CD4-positive, alpha-beta T cell treated with Interleukin-15 for 1 hour (primary cell): Measurements from ENCODE around the gene CACNB2.

Experiments used
- DNase-seq: peaks from one replicate; pipeline ENCODE4 v3.0.0-alpha.2; 2020

Gene CACNB2

DNA sequence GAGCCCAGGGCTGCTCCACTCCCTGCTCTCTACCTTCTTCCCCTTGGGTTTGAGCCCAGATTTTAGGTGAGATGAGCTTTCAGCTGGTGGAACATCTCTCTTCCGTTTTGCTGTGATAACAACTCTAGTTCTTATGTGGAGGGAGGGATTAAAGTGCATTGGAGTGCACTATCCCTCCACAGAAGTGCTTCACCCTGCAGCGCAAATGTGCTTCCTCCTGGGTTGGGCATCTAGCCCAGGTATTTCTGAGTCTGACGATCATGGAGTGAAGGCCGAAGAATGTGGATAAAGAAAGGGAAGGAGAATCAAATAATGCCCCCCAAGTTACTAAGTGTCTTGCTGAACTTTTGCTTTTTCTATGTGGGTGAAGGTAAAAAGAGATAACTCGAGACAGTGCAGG lies 157.4 kb downstream of the CACNB2 start:
- no peak for DNase-seq

DNA sequence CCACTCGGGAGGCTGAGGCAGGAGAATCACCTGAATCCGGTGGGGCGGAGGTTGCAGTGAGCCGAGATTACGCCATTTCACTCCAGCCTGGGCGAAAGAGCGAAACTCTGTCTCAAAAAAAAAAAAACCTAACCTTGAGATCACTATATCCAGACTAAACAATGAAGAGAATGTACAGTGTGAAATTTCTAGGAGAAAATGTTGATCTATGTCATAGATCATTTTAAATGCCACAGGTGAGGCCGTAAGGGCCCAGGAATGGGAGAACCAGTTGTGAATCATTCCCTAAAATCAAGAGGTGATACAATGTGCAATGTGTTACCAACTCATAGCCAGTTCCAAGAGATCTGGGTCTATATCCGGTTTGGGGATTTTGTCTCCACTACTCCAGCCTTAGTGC lies 158.0 kb downstream of the CACNB2 start:
- no peak for DNase-seq

DNA sequence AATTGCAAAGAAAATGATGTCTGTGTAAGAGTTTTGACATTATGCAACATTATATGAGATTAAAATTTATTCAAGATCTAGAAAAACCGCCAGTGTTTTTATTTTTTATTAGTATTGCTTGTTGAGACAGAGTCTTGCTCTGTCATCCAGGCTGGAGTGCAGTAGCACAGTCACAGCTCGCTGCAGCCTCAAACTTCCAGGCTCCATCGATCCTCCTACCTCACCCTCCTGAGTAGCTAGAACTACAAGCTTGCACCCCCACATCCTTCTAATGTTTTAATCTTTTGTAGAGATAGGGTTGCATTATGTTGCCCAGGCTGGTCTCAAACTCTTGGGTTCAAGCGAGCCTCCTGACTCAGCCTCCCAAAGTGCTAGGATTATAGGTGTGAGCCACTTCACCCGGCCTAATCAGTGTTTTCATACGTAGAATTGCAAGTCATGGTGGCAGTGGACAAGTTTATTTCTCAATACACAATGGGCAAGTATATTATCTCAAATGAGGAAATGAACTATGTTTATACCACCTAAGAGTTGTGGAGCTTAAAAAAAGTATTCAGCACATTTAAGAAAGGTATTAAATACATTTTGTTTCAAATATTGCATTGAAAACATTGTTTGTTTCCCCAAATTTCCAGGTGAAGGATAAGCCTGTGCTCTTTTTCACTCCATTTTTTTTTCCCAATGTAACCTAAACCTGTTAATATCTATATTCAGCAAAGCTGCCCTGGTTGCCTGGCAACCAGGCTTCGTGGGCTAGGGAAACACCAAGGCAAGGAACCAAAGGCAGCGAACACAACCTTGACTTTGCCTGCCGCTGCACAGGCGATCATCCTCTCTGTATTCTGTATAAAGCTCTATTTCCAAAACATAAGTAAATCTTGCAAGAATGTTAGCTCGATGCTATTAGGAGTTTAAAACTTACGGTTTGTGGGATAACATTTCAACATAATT lies 163.9 kb downstream of the CACNB2 start:
- DNase-seq, result no peak

DNA sequence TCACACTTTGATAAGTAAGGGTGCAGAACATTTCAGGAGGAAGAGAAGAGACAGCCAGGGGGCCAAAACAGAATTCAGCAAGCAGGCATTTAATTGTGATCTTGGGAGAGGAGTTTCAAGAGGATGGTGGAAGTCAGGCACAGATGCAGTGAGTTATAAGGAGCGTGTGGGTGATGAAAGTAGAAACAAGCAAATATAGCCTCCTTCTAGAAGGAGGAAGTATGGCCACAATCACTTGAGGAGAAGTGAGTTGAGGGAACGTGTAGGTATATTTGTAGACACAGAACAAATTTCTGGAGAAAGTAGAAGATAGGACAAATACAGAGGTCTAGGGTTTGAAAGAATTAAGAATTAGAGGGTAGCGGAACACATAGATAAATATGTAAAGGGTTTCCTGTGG lies 165.8 kb downstream of the CACNB2 start:
- no peak for DNase-seq

DNA sequence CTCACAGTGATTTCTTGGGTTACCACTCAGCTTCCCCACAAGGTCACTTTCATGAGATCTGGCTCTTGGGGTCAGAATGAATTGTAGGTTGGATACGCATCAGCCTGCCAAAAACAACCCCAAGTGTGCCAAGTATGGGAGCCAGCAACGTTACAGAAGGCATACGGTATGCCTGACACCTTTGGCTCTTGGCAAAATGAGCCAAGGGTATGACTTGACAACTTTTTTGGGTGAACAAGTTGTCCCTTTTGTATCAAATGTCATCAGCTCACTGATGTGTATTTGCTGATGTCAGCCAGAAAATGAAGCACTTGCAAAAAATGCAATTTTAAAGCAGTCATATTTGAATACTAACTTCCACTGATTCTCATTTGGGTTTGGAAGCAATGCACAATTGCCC lies 168.4 kb downstream of the CACNB2 start:
- DNase-seq, result no peak

DNA sequence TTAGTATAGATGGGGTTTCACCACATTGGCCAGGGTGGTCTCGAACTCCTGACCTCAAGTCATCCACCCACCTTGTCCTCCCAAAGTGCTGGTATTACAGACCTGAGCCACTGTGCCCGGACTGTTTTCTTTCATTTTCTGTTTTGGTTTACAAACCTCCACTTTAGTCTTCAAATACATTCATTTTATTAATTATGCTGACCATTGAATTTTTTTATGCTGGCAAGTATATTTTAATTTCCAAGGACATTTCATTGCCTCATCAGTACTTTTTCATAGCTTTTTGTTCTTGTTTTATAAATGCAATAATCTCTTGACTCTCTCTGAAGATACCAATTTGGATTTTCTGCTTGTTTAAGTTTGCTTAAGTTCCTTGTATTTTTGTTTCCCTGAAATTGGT lies 170.5 kb downstream of the CACNB2 start:
- DNase-seq, result no peak

DNA sequence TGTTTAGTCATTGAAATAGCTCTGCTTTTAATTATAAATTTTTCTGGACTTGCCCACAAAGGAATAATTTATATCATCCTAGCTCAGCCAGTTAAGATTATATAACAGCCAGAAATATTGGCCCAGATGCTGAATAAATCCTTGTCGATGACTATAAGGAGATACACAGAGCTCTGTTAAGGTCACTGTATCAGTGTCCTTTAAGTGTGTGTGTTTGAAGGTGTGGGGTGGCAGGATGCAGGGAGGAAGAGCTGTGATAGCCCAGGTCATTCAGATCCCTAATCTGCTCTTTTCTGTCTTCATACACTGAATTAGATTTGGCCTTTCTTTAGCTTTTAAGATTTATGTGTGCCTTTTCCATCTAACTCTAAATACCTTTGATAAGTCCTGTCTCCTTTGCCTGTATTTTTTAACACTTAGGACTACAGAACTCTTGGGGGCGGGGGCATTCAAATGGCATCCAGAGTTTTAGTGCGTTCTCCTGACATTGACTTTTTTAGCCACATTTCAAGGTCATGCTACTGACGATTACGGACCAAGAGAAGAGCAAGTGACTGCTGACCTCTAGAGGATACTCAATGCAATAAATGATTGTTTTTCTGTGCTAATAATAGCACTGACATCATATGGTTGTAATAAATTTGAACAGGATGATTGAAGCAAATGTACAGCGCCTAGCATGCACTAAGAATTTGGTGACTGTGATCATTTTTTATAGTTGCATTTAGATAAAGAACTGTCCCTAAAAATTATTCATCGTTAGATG lies 172.3 kb downstream of the CACNB2 start:
- DNase-seq, result no peak

DNA sequence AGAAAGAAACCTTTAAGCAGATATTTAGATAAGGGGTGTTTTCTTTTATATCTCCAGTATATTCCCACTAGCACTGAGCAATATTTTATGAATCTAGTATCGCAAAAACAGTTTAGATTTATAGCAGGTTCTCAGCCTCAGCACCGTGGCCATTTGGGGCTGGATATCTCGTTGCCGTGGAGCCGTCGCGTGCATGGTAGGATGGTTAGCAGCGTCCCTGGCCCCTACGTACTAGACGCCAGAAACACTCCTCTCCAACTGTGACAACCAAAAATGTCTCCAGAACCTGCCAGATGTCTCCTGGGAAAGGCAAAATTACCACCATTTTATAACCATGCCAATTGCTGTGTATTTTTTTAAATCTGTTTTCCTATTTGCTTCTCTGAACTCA lies 172.9 kb downstream of the CACNB2 start:
- no peak for DNase-seq

DNA sequence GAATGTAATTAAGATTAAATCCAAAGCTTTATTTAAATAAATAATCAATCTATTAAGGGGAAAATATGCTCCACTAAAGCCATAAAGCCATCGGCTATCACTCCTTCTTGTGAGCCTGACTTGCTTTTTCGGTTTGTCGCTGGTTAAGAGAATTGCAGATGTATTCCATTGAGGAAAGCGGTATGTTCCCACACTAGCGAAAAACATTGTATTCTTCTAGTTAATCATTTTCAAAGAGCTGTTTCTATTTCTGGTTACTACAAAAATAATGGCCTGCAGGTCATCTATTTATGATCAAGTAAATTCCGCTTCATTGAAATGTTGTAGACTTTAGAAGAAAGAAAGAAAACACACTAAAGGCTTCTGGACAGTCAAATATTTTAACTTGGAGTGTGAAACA lies 173.4 kb downstream of the CACNB2 start:
- no peak for DNase-seq

DNA sequence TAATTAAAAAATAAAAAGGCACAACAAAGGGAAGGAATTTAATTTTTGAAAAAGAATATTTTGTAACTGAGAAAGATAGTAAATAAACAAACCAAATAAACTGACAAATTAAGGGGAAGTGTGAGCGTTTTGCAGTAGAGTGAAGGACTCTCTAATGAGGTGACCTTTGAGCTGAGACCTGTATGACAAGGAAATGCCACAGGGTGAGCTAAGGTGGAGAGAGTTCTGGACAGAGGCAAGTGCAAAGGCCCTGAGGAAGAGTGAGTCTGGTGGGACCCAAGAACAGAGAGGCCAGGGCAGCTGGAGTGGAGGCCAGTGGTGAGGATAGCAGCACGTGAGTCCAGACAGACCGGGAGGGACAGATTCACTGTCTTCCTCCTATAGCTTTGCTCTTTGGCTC lies 179.4 kb downstream of the CACNB2 start:
- no peak for DNase-seq

DNA sequence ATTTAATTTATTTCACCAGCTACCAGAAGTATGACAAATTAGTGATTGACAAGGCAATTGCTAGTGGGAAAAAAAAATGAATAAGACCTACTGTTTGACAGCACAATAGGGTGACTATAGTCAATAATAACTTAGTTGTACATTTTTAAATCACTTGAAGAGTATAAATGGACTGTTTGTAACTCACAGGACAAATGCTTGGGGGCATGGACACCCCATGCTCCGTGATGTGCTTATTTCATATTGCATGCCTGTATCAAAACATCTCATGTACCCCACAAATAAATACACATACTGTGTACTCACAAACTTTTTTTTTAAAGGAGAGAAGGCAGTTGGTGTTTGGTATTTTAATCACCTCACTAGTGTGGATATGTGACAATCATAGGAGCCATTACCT lies 181.1 kb downstream of the CACNB2 start:
- no peak for DNase-seq

DNA sequence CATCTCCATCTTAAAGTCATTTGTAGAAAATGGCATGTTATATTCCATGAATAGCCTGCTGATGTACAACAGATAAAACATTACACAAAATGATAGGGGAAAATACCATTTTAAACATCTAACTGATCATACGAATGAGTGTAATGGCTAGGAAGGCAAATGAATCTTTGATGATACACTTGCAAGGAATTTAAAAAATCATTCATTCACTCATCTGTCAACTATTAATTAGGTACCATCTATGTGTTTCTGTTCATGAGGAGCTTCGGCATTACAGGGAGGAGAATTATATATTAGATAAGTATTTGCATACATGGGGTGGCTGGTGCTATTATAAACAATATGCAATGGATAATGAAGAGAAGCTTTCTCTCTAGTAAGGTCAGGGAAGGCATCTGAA lies 183.7 kb downstream of the CACNB2 start:
- no peak for DNase-seq

DNA sequence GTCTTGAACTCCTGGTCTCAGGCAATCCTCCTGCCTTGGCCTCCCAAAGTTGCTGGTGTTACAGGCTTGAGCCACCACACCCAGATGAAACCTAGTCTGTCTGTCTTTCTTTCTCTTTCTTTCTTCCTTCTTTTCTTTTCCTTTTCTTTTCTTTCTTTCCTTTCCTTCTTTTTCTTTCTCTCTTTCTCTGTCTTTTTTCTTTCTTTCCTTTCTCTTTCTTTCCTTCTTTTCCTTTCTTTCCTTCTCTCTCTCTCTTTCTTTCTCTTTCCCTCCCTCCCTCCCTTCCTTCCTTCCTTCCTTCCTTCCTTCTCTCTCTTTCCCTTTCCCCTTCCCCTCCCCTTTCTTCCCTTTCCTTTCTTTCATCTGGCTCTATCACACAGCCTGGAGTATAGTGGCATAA lies 185.2 kb downstream of the CACNB2 start:
- no peak for DNase-seq

DNA sequence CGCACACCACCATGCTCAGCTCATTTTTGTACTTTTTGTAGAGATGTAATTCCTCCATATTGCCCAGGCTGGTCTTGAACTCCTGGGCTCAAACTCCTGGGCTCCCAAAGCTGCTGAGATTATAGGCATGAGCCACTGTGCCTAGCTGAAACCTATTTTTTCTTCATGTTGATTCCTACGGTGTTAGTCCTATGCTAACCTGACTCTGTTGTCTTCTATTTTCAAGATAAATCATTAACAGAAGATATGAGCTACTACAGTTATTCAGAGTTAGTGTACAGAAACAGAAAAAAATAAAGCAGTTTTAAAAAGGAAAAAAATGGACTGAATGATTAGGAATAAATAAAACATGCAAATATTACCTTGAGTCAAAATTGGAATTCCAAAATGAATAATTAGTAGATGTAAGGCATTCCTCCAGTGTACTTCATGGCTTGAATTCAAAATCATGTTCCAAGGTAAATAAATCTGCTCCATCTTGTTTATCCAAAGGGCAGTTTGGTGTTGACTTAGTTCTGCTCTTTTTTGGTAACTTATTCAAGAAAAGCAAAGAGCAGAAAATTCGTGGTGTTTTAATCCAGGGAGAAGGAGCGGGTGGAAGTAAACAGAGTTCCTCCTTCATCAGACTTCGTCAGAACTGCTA lies 185.8 kb downstream of the CACNB2 start:
- no peak for DNase-seq

DNA sequence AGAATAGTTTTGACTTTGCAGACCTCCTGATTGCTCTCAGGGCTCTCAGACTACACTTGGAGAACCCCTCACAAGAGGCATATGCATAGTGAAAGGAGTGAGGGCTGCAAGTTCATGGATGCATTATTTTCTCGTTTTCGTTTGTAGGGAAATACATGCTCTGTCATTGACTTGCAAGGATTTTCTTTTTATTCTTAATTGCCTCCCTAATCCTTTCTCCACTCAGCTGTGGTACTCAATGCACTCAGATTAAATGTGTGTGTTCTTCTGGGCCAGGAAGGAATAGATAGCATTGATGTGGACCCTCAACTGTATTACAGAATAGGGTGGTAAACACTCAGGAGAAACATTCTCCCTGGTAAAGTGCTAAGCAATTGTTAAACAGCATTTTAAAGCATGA lies 188.7 kb downstream of the CACNB2 start:
- DNase-seq, result no peak

DNA sequence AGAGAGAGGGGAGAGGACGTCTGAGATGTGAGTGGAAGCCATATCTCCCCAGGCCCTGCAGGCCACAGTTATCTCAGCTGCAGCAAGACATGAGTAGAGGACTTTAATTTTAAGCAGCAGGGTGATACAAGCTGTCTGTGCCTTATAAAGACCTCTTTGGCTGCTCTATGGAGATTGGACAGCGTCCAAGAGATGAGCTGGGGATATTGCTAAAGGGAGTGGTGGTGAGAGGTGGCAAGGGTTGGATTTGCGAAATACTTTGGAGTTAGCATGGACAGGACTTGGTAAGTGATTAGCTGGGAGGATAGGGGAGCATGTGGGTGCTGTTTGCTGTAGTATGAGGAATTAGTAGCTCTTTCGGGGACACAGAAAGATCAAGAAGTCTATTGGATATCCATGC lies 191.8 kb downstream of the CACNB2 start:
- no peak for DNase-seq

DNA sequence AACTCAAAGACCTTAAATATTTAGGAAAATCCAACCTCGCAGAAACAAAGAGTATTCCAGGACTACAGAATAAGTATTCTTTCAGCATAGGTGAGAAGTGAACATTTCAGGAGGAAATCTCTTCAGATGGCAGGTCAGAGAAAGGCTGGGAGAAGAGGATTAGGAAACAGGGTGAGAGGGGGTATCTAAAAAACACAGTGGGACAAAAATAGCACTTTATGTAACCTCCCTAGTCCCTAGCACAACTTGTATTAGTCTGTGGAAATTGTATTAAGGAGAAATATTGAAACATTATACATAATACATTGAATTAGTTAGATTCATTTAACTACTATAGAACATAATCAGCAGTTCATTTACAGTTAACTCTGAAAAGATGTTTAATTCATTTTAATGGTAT lies 192.3 kb downstream of the CACNB2 start:
- DNase-seq, result no peak

DNA sequence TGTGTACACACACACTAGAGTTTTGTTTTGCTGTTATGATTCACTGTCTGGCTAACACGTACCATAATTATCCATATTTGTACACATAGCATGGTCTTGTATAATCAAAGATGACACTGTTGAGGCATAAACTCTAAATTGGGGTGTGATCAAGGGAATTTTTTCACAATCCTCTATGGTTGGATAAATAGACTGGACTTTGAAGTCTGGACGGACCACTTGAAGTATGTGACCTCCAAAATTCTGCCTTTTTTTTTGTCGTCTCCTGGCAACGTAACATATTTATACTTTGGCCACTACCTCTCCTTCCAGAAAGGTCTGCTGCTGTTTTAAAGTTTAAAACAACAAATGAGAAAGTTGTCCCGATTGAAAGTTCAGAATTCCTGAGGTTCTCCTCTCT lies 193.4 kb downstream of the CACNB2 start:
- DNase-seq, result no peak

DNA sequence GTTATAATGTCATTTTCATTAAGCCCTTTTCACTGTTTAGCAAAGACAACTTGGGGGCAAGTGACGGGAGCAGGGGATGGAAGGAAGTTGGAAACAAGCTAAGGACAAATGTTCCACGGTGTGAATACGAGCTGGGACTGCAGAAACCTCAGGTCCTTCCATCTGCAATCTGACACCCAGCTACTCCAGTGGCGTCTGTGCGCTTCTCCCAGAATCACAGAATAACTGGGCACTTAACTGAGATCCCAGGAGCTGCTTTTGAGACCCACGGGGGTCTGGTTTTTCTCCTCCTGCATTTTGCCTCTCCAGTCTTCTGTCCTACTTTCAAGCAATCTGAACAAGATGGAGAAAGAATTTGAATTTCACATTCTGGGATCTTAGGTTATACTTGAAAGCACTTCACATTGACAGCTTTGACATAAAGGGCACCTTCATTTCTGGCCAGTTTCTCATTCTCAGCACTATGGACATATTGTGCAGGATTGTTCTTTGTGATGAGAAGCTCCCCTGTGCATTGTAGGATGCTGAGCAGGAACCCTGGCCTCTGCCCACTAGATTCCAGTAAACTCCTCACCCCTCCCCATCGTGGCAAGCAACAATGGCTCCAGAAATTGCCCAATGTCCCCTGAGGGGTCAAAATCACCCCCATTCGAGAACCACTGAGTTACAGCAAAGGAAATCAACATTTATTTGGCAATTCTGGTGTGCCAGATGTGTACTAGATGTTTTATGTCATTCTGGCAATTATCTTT lies 194.1 kb downstream of the CACNB2 start:
- no peak for DNase-seq

DNA sequence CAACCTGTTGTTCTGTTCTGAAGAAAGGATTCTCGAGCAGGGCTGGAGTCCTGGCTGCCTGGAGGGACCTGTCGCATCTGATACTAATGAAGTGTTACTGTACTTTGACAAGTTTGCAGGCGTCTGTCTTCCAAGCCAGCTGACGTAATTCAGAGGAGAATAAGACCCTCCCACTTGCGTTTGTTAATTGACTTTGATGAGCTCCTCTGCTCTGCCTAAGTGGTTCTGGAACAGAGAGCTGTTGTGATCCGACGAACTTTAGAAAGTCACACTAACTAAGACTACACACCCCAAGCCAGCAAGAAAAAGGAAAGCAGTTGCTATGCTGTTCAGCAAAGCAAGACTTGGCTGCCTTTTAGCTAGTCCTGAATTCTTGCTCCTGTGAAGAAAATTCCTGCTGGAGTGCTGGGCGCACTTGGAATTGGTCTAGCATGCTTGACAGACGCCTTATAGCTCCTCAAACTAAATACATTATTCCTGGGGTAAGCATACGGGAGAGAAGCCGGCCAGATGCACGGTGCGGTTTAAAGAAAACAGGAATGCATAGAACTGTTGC lies 200.3 kb downstream of the CACNB2 start:
- no peak for DNase-seq

DNA sequence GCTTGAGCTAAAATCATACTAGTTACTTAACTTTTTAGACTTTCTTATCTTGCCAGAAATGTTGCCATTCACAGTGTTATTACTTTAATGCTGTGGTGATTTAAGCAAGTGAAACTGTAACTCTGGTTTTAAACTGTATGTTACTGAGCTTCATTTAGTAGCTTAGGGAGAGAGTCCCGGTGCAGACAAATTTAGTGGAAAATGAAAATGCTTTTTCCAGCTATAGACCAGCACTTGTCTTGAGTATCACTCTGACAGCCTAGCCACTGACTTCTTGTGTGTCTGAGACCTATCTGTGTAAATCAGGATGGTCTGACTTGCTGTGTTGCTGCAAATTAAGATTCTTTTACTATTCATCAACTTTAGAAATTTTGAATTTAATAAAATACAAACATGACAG lies 200.8 kb downstream of the CACNB2 start:
- DNase-seq, result no peak

DNA sequence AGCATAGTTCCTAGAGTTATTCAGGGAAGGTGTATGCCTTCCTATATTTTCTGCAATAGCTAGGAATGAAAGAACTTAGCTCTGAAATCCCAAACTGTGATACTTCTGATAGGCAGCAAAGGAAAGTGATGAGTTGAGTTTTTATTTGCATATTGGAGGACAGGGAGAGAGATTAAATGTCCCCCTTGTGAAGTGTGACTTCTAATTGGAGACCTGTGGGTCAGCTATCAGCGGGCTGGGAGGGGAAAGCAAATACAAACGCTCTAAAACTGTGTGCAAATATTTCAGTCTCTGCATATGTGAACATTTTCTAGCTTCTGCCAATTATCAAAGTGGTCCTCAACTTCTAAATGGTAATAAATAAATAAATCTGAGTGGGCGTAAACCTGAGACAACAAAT lies 203.3 kb downstream of the CACNB2 start:
- DNase-seq, result no peak

DNA sequence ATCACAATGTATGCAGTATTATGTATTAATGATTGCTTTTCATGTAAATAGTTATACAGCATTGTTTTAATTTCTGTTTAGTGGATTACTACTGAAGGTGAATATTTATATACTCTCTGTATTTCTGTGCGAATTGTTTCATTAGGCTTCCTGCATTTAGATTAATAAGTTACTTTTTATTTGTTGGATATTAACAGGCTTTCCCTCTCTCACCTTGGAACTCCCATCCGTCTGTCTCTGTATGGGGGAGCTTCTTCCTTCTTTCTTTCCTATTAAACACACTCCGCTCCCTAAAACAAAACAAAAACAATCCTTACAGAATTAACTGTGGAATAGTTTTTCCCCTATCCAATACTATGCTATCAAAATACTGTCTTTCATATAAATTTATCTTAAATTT lies 205.1 kb downstream of the CACNB2 start:
- DNase-seq, result no peak
